NCI-H510A (cell line): ENCODE data around the gene NXNL1.
"Not testable (repeated sequence)": the region's sequence is repeated elsewhere in the genome, so short reads cannot be mapped to it uniquely, and the experiment has no call there.

ENCODE experiments used
- DNase-seq: peaks from one replicate; lab custom pipeline; 2025; lab: John Stamatoyannopoulos, UW

Gene NXNL1, protein sequence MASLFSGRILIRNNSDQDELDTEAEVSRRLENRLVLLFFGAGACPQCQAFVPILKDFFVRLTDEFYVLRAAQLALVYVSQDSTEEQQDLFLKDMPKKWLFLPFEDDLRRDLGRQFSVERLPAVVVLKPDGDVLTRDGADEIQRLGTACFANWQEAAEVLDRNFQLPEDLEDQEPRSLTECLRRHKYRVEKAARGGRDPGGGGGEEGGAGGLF

DNA sequence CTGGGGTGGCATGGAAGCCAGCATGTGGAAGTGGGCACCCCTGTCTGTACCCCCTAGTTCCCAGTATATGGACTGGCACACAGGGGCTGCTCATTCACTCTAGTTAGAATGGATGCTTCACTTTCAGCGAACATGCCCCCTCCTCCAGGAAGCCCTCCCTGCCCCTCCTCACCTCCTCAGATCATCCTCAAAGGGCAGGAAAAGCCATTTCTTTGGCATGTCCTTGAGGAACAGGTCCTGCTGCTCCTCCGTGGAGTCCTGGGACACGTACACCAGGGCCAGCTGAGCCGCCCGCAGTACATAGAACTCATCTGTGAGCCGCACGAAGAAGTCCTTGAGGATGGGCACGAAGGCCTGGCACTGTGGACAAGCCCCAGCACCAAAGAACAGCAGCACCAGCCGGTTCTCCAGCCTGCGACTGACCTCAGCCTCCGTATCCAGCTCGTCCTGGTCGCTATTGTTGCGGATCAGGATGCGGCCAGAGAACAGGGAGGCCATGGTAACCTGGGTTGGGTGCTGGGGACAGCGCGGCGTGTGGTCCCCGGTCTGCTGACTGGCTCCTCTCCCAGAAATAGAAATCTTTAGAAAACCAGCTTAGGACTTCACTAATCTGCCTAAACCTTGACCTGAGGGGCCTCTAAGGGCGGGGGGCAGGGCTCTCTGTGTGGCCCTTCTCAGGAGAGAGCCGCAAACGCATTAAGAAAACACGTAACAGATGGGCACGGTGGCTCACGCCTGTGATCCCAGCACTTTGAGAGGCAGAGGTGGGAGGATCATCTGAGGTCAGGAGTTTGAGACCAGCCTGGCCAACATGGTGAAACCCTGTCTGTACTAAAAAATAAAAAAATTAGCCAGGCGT lies at the start of gene NXNL1:
NXNL1 (minus strand) TSS at position 555 of the 859 bp plus-strand sequence; CDS start at position 498, 57 bp downstream.
- DNase-seq: no peak

DNA sequence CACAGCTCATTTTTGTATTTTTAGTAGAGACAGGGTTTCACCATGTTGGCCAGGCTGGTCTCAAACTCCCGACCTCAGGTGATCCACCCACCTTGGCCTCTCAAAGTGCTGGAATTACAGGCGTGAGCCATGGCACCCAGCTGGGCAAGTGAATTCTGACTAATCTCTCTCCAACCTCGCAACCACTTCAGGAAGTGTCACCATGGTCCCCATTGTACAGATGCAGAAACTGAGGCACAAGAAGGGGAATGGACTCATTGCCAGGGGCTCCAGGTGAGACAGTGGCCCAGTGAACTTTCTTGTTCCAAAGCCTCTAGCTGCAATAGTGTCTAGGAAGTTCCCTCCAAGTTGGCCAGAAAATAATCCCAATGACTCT lies 47.8 kb upstream of the NXNL1 start:
- not testable (repeated sequence) for DNase-seq

DNA sequence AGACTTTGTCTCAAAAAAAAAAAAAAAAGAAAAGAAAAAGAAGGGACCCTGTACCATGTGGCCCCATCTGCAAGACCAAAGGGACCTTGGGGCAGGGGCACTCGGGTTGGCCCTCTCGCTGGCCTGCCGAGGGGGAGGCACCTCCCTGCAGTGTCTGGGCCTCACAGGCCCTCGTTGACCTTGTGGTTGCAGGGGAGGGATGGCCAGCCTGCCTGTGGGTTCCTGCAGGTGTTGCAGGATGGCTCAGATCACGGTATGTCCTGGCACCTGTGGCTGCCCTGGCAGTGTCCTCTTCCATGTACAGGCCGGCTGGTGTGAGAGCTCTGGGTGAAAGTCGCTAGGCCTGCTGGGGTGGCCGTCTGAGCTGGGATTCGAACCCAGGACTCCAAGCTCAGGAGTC lies 46.0 kb upstream of the NXNL1 start:
- DNase-seq: no peak

- no peak for DNase-seq
These were observed 44.5 kb upstream of the NXNL1 start for GRCh38 chr19:17505223-17505622.

DNA sequence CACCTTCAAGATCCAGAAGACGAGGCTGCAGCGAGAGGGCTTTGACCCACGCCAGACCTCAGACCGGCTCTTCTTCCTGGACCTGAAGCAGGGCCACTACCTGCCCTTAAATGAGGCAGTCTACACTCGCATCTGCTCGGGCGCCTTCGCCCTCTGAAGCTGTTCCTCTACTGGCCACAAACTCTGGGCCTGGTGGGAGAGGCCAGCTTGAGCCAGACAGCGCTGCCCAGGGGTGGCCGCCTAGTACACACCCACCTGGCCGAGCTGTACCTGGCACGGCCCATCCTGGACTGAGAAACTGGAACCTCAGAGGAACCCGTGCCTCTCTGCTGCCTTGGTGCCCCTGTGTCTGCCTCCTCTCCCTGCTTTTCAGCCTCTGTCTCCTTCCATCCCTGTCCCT lies 43.7 kb upstream of the NXNL1 start:
- no peak for DNase-seq

- DNase-seq: no peak
These were observed 43.3 kb upstream of the NXNL1 start for GRCh38 chr19:17504030-17504429.

DNA sequence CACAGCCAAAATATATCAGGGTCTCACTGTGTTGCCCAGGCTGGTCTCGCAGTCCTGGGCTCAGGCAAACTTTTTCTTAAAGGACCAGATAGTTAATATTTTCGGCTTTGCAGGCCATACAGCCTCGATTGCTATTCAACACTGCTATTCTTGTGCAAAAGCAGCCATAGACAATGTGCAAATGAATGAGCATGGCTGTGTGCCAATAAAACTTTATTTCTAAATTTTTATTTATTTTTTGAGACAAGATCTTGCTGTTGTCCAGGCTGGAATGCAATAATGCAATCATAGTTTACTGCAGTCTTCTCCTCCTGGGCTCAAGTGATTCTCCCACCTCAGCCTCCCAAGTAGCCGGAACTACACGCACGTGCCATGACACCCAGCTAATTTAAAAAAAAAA lies 42.5 kb upstream of the NXNL1 start:
- no peak for DNase-seq

DNA sequence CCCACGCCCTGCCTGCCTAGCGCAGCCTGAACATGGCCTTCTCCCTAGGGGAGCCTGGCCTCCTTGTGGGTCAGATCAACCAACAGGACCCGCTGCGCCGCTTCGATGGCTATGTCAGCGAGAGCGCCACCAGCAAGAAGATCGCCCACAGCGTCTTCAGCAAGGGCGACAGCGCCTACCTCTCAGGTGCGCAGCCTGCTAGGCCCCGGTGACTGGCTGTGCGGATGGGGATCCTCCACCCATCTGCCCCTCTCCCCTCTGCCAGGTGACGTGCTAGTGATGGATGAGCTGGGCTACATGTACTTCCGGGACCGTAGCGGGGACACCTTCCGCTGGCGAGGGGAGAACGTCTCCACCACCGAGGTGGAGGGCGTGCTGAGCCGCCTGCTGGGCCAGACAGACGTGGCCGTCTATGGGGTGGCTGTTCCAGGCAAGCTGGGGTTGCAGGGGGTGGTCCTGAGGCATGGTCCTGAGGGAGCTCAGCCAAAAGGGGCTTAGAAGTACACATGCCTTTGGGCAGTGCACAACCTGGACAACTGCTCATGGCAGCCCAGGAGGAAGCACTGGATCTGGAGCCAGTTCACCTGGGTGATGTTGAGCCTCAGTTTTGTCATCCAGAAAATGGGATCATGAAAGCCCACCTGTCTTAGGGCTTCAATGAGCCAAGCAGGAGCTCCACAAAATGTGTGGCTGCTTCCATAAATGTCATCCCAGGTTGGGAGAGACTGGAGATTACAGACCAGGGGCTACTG lies 39.9 kb upstream of the NXNL1 start:
- DNase-seq: no peak

- peak; percentile 39 for DNase-seq
These were observed 39.1 kb upstream of the NXNL1 start for GRCh38 chr19:17499648-17500446.

- not testable (repeated sequence) for DNase-seq
These were observed 38.3 kb upstream of the NXNL1 start for GRCh38 chr19:17499025-17499424.

DNA sequence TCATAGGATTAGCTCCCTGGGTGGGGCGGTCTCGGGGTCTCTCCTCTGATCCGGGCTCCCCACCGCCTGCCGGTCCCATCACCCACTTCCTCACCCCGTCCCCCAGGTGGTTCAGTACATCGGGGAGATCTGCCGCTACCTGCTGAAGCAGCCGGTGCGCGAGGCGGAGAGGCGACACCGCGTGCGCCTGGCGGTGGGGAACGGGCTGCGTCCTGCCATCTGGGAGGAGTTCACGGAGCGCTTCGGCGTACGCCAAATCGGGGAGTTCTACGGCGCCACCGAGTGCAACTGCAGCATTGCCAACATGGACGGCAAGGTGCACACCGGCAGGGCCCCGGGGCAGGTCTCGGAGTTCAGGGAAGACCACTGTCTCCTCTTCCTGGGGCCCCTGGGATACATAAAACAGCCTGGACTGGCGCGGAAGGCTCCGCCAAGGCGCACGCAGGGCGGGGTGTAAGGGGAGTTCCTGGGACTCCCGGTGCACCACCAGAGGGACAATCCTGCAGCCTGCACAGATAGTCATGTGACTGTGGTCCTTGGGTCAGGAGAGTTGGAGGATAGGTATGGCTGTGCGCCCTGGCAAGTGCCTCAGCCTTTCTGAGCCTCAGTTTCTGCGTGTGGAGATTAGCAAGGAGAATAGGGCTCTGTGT lies 36.5 kb upstream of the NXNL1 start:
- no peak for DNase-seq

GRCh38 chr19:17496337-17496997 lies 35.7 kb upstream of the NXNL1 start:
- DNase-seq: peak; percentile 42

DNA sequence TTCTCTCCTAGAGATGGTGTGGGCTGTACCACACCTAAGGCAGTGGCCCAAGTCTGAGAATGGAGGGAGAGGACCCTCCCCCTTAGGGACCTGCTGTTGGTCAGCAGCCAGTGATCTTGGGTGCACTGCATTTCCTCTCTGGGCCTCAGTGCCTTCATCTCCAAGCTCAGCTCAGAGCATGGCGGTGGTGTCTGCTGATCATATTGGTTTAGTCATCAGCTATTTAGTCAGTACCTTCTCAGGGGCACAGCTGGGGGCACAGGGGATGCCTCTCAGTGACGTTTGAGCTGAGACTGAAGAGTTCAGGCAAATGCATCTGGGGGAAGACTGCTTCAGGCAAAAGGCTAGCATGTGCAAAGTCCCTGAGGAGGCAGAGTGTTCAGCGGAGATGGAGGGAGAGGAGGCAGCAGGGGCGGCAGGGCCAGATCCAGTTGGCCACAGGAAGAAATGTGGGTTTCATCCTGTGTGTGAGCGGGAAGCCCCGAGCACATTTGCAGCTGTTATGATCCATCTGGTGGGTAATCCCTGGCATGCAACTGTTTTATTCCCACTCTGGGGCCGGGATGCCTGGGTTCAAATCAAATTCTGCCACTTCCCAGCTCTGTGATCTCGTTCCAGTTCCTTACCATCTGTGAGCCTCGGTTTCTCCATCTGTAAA lies 35.0 kb upstream of the NXNL1 start:
- no peak for DNase-seq

DNA sequence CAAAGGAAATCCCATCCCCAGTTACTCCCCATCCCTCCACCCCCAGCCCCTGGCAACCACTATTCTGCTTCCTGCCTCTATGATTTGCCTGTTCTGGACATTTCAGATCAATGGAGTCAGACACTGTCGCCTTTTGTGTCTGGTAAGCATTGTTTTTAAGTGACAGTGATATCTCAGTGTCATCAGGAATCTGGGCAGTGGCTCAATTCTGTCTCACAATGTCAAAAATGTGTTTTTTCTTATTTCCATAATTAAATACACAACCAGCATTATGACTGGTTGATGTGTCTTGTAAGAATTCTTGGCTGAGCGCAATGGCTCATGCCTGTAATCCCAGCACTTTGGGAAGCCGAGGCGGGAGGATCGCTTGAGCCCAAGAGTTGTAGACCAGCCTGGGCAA lies 30.6 kb upstream of the NXNL1 start:
- DNase-seq: no peak

GRCh38 chr19:17490411-17490810 lies 29.7 kb upstream of the NXNL1 start:
- DNase-seq: no peak

GRCh38 chr19:17489392-17490030 lies 28.8 kb upstream of the NXNL1 start:
- no peak for DNase-seq

DNA sequence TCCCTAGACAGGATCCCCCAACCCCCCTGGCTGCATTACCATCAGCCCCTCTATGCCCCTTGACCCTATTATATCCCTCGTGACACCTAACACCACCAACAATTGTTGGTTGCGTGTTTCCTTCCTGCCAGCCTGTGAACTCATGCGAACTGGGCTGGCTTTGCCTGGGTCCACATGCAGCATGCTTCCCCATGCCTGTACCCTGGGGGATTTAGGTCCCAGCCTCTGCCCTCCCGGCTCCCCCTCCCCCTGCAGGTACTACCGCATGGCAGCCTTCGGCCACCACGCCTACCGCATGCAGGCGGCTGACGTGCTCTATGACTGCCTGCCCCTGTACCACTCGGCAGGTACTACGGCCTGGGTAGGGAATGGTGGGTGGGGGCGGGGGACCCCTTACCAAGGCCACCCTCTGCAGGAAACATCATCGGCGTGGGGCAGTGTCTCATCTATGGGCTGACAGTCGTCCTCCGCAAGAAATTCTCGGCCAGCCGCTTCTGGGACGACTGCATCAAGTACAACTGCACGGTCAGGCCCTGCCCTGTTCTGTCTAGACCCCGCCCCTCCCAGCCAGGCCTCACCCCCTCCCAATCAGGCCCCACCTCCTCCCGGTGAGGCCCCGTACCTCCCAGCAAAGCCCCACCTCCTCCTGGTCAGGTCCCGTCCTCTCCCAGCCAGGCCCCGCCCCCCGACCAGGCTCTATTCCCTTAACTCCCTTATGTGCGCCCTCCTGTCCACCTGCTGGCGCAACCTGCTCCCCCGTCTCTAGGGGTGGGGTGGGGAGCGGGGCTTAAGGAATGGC lies 28.1 kb upstream of the NXNL1 start:
- peak; percentile 16 for DNase-seq

GRCh38 chr19:17487284-17488121 lies 26.8 kb upstream of the NXNL1 start:
- no peak for DNase-seq
